Measurements from ENCODE around the gene MXD1. TPM values are rescaled to one million over a fixed set of nuclear protein-coding genes. Genes with fewer than 3 reads are reported as not detected.
A peak's percentile ranks its signal among the peaks of the same experiment; 100 is the strongest.

MXD1 gene
- total RNA-seq, 1 experiment from 2014 or later: 3.7 TPM

GRCh38 chr2:69914164-69914949 lies 552 bp upstream of the MXD1 start:
- peaks cover 3 to 5% of the 10 kb centered on the region in 2 experiments; a peak in 1 of 4 replicates for H3K4me1 Mint-ChIP-seq
- H4K8ac ChIP-seq (replicated peaks; ENCODE audit: insufficient read length, low read depth, low read length): no peak overlapping the region
- H2BK5ac ChIP-seq (ENCODE audit: insufficient read length, low read length): no peak overlapping the region
- no peak overlapping the region for H2BK20ac ChIP-seq (ENCODE audit: low read depth, low read length, poor library complexity, severe bottlenecking)
- H3K27me3 ChIP-seq (ENCODE audit: insufficient read depth, low read length): no peaks in the 10 kb centered on the region
- H3K9me3 Mint-ChIP-seq: no peaks in the 10 kb centered on the region
- peak; percentile 100 for DNase-seq
- no peaks in the 10 kb centered on the region for H3K79me2 ChIP-seq (ENCODE audit: insufficient read depth, low read length)
- peak; percentile 19; the same call in 1 of the 3 replicates for TF ChIP-seq CTCF (conservative IDR thresholded peaks at IDR 0.05)
- no peak overlapping the region for H2BK12ac ChIP-seq (ENCODE audit: insufficient read length, low read depth, low read length)
- no peaks in the 10 kb centered on the region for H3K79me1 ChIP-seq (ENCODE audit: insufficient read depth, low read depth, low read length, poor library complexity, severe bottlenecking)
- peaks cover 3% of the 10 kb centered on the region for H3K23me2 ChIP-seq (ENCODE audit: insufficient read length, low read depth, low read length, poor library complexity, severe bottlenecking)
- no peaks in the 10 kb centered on the region for H3K4me1 ChIP-seq (ENCODE audit: insufficient read depth, low read length)
- peak overlapping the region; percentile 94 for H3K14ac ChIP-seq (ENCODE audit: insufficient read depth, low read length)
- H3K4ac ChIP-seq (ENCODE audit: low read depth, low read length): peak overlapping the region; percentile 69; the same call in 1 of the 2 replicates
- H4K5ac ChIP-seq (ENCODE audit: insufficient read length, low read depth, low read length): no peak overlapping the region
- H2BK120ac ChIP-seq (ENCODE audit: low read depth, low read length, poor library complexity, severe bottlenecking): no peak overlapping the region
- H3K27ac ChIP-seq (ENCODE audit: insufficient read length, low read depth, low read length): peak overlapping the region; percentile 40
- no peaks in the 10 kb centered on the region for H3K9me3 ChIP-seq (ENCODE audit: control insufficient read depth, low read depth, low read length)
- H3K23ac ChIP-seq (ENCODE audit: insufficient read length, low read depth, low read length): no peak overlapping the region
- H4K20me1 ChIP-seq (ENCODE audit: control insufficient read depth, insufficient read depth, insufficient read length): no peaks in the 10 kb centered on the region
- H3K36me3 Mint-ChIP-seq (ENCODE audit: insufficient read depth in 1 of 3, low read depth in 3 of 3): peaks cover 0 to 2% (median 0%) of the 10 kb centered on the region in 3 experiments; a peak in 1 of 7 replicates
- H3K9ac ChIP-seq (ENCODE audit: extremely low read depth, insufficient read length, low read length): peak overlapping the region; percentile 80
- H4K91ac ChIP-seq (ENCODE audit: insufficient read length, low read depth, low read length): no peak overlapping the region
- peak overlapping the region; percentile 56 for H3K4me2 ChIP-seq (ENCODE audit: insufficient read depth, insufficient read length, low read length)
- no peak overlapping the region for H2BK15ac ChIP-seq (ENCODE audit: low read depth, low read length)
- H3K4me3 Mint-ChIP-seq: peak overlapping the region; percentile 74 to 84
- H3K18ac ChIP-seq (ENCODE audit: insufficient read length, low read depth, low read length): peak overlapping the region; percentile 87
- H2AK5ac ChIP-seq (ENCODE audit: insufficient read length, low read length): no peak overlapping the region
- H3T11ph ChIP-seq (ENCODE audit: low read length): no peak overlapping the region
- H2AFZ ChIP-seq (ENCODE audit: low read length): no peak overlapping the region
- peak overlapping the region; percentile 84 to 98 (median 92); a peak in 5 of 7 replicates for H3K27ac Mint-ChIP-seq
- no peaks in the 10 kb centered on the region; the same call in 1 of the 2 replicates for H3K27me3 Mint-ChIP-seq (ENCODE audit: low read depth)
- H3K56ac ChIP-seq (ENCODE audit: insufficient read length, low read depth, low read length): no peak overlapping the region
- no CpG with 5 or more reads among the region's 56 CpGs for WGBS (ENCODE audit: extremely low coverage, insufficient read length, low lambda C conversion rate)

All from H9 (cell line).